SK-N-SH (cell line): ENCODE results near the gene C13orf46.

Experiments used
- MXI1 ChIP-seq: IDR thresholded peaks from 2 replicates; pipeline ENCODE4 v1.6.1; 2012; ENCODE audit warnings: mild to moderate bottlenecking, low read depth, low read length, improper control_type of control experiment
- POLR2AphosphoS5 ChIP-seq: IDR thresholded peaks from 2 replicates; pipeline ENCODE4 v1.6.1; 2012; ENCODE audit warnings: low read depth, low read length
- SMC3 ChIP-seq: IDR thresholded peaks from 2 replicates; pipeline ENCODE4 v1.6.1; 2012; ENCODE audit warnings: low read depth, low read length, improper control_type of control experiment
- TEAD4 ChIP-seq: IDR thresholded peaks from 2 replicates; pipeline ENCODE4 v1.4.0; 2012; ENCODE audit warnings: mild to moderate bottlenecking, borderline replicate concordance; ENCODE audit not compliant: insufficient read depth
- TF ChIP-seq, protein P1 (sequence below): fragments of 200-600 bp; sonication (generic); IDR thresholded peaks from 2 replicates; pipeline ENCODE4 v1.6.1; 2017; ENCODE audit warnings: antibody characterized with exemption, mild to moderate bottlenecking, moderate library complexity
- TF ChIP-seq, protein P2 (sequence below): fragments of 150-350 bp; IDR thresholded peaks from 2 replicates; pipeline ENCODE4 v1.6.1; 2016; ENCODE audit warnings: mild to moderate bottlenecking, low read depth, low read length
- TF ChIP-seq, protein P3 (sequence below): IDR thresholded peaks from 2 replicates; pipeline ENCODE4 v1.4.0; 2012; ENCODE audit warnings: low read depth
- TF ChIP-seq, protein P4 (sequence below): fragments of 150-350 bp; IDR thresholded peaks from 2 replicates; pipeline ENCODE4 v1.6.1; 2017; ENCODE audit warnings: antibody characterized with exemption, low read length, low read depth, borderline replicate concordance
- TF ChIP-seq, protein P5 (sequence below): IDR thresholded peaks from 2 replicates; pipeline ENCODE4 v1.4.0; 2012; ENCODE audit warnings: low read depth, borderline replicate concordance

DNA sequence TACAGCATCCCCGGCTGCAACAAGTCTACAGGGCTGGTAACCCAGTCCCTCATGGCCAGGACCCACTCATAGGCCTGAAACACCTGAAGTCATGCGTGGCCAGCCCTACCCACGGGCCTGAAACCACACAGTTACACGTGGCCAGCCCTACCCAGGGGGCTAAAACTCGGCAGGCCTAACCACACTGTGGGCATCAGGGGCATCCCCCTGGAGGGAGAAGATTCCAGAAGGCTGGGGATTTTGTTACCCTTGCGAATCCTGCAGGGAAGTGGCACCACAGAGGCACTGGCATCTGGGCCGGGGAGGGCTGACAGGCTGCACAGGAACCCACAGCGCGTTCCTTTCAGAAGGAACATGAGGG is 48.4 kb upstream of the C13orf46 start:
- TF ChIP-seq, protein P1, sequence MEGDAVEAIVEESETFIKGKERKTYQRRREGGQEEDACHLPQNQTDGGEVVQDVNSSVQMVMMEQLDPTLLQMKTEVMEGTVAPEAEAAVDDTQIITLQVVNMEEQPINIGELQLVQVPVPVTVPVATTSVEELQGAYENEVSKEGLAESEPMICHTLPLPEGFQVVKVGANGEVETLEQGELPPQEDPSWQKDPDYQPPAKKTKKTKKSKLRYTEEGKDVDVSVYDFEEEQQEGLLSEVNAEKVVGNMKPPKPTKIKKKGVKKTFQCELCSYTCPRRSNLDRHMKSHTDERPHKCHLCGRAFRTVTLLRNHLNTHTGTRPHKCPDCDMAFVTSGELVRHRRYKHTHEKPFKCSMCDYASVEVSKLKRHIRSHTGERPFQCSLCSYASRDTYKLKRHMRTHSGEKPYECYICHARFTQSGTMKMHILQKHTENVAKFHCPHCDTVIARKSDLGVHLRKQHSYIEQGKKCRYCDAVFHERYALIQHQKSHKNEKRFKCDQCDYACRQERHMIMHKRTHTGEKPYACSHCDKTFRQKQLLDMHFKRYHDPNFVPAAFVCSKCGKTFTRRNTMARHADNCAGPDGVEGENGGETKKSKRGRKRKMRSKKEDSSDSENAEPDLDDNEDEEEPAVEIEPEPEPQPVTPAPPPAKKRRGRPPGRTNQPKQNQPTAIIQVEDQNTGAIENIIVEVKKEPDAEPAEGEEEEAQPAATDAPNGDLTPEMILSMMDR: no peak
- TF ChIP-seq, protein P2, sequence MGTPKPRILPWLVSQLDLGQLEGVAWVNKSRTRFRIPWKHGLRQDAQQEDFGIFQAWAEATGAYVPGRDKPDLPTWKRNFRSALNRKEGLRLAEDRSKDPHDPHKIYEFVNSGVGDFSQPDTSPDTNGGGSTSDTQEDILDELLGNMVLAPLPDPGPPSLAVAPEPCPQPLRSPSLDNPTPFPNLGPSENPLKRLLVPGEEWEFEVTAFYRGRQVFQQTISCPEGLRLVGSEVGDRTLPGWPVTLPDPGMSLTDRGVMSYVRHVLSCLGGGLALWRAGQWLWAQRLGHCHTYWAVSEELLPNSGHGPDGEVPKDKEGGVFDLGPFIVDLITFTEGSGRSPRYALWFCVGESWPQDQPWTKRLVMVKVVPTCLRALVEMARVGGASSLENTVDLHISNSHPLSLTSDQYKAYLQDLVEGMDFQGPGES: no peak
- TF ChIP-seq TEAD4: no peak
- TF ChIP-seq, protein P3, sequence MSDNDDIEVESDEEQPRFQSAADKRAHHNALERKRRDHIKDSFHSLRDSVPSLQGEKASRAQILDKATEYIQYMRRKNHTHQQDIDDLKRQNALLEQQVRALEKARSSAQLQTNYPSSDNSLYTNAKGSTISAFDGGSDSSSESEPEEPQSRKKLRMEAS: no peak
- no peak for TF ChIP-seq POLR2AphosphoS5
- TF ChIP-seq SMC3: no peak
- TF ChIP-seq, protein P4, sequence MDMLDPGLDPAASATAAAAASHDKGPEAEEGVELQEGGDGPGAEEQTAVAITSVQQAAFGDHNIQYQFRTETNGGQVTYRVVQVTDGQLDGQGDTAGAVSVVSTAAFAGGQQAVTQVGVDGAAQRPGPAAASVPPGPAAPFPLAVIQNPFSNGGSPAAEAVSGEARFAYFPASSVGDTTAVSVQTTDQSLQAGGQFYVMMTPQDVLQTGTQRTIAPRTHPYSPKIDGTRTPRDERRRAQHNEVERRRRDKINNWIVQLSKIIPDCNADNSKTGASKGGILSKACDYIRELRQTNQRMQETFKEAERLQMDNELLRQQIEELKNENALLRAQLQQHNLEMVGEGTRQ: no peak
- TF ChIP-seq, protein P5, sequence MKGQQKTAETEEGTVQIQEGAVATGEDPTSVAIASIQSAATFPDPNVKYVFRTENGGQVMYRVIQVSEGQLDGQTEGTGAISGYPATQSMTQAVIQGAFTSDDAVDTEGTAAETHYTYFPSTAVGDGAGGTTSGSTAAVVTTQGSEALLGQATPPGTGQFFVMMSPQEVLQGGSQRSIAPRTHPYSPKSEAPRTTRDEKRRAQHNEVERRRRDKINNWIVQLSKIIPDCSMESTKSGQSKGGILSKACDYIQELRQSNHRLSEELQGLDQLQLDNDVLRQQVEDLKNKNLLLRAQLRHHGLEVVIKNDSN: no peak
- TF ChIP-seq MXI1: no peak
